Activated CD4-positive, alpha-beta memory T cell treated with anti-CD3 and anti-CD28 coated beads for 36 hours (primary cell): ENCODE data around the gene FCRL5. TPM values are rescaled to one million over a fixed set of nuclear protein-coding genes. Genes with fewer than 3 reads are reported as not detected.

ENCODE experiments used
- CTCF ChIA-PET: fragments of 350-600 bp; sonication (Branson Sonifier 250); formaldehyde crosslinking; loops from one replicate; lab custom pipeline; 2021; ENCODE audit warnings: antibody characterized with exemption, inconsistent platforms; lab: Charles Lee
- POLR2A ChIA-PET: fragments of 350-600 bp; sonication (Branson Sonifier 250); formaldehyde crosslinking; loops from one replicate; lab custom pipeline; 2021; ENCODE audit warnings: antibody characterized with exemption; lab: Charles Lee
- DNase-seq: peaks from one replicate; pipeline ENCODE4 v3.0.0-alpha.2; 2020
- H3K27ac Mint-ChIP-seq: one replicate; pipeline ENCODE4 v1.8.0; 2021; ENCODE audit warnings: mixed read lengths
- H3K27me3 Mint-ChIP-seq: one replicate; pipeline ENCODE4 v1.8.0; 2021; ENCODE audit warnings: mixed read lengths
- H3K36me3 Mint-ChIP-seq: one replicate; pipeline ENCODE4 v1.8.0; 2021; ENCODE audit warnings: mixed read lengths
- H3K4me1 Mint-ChIP-seq: one replicate; pipeline ENCODE4 v1.8.0; 2021; ENCODE audit warnings: low read depth, mixed read lengths
- H3K4me3 Mint-ChIP-seq: one replicate; pipeline ENCODE4 v1.8.0; 2021; ENCODE audit warnings: mild to moderate bottlenecking, mixed read lengths
- H3K9me3 Mint-ChIP-seq: one replicate; pipeline ENCODE4 v1.8.0; 2021; ENCODE audit warnings: mixed read lengths
- intact Hi-C: fragments of 100-400 bp; cut with micrococcal nuclease; formaldehyde crosslinking; loops from one replicate; pipeline ENCODE4 v1.15.1; 2023
- total RNA-seq, 2 experiments: library from RNA; stranded (reverse); gene quantifications; one replicate each; pipeline ENCODE4 v1.2.3, GENCODE V29; 2021

The FCRL5 gene
- total RNA-seq: not detected

GRCh38 chr1:157551694-157552693 lies at the start of gene FCRL5:
Gene FCRL5 (minus strand): TSS chr1:157552515. CDS start chr1:157552362, 153 bp downstream.
- H3K4me1 Mint-ChIP-seq: peaks cover 5% of the 10 kb centered on the region
- H3K9me3 Mint-ChIP-seq: no peaks in the 10 kb centered on the region
- H3K4me3 Mint-ChIP-seq: no peak within 1 kb of the TSS
- H3K27me3 Mint-ChIP-seq: peaks cover 11% of the 10 kb centered on the region
- DNase-seq: no peak
- H3K27ac Mint-ChIP-seq: no peak within 1 kb of the TSS
- no peaks in the 10 kb centered on the region for H3K36me3 Mint-ChIP-seq
- ChIA-PET POLR2A (interaction anchor here (0.7 kb wide), 1 partner anchor 77 kb away, joined by 3 read pairs; no protein-coding TSS in a partner anchor), CTCF (no interaction called here)
- intact Hi-C loops: no loop called here

DNA sequence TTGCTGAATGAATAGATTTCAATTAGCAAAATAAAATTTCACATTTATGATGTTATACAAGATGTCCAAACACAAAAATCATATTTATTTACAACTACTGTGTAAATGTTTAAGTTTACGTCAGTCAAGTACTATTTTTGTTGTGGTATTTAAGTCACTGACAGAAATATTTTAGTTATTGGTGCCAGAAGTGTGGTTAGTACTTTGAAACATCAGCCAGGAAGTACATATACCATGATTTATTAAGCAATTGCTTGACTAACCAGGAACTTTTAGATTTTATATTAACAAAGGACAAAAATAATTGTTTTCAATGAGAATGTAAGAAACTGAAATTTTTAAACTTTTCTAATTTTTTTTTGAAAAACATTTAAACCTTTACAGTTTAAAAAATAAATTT lies 47.9 kb upstream of the FCRL5 start:
- H3K4me1 Mint-ChIP-seq: no peaks in the 10 kb centered on the region
- H3K9me3 Mint-ChIP-seq: no peaks in the 10 kb centered on the region
- H3K27ac Mint-ChIP-seq: no peak overlapping the region
- CTCF ChIA-PET: interaction anchor here (0.8 kb wide), 1 partner anchor 20 kb away, joined by 3 read pairs; no protein-coding TSS in a partner anchor
- H3K4me3 Mint-ChIP-seq: no peak overlapping the region
- intact Hi-C loops: no loop called here
- peaks cover 19% of the 10 kb centered on the region for H3K27me3 Mint-ChIP-seq
- POLR2A ChIA-PET: no interaction called here
- no peak for DNase-seq
- no peaks in the 10 kb centered on the region for H3K36me3 Mint-ChIP-seq

- ChIA-PET CTCF (no interaction called here), POLR2A (no interaction called here)
- Mint-ChIP-seq H3K4me3 (no peak within 1 kb of the TSS), H3K4me1 (no peaks in the 10 kb centered on the region), H3K36me3 (no peaks in the 10 kb centered on the region), H3K9me3 (no peaks in the 10 kb centered on the region), H3K27me3 (peaks cover 21% of the 10 kb centered on the region), H3K27ac (no peak within 1 kb of the TSS)
- no peak for DNase-seq
- intact Hi-C loops: no loop called here
These were observed 45.8 kb upstream of the FCRL5 start, which contains the start of gene FCRL4 for GRCh38 chr1:157597959-157598667. Gene FCRL4 (minus strand): TSS chr1:157598085. CDS start chr1:157597944, 141 bp downstream.

DNA sequence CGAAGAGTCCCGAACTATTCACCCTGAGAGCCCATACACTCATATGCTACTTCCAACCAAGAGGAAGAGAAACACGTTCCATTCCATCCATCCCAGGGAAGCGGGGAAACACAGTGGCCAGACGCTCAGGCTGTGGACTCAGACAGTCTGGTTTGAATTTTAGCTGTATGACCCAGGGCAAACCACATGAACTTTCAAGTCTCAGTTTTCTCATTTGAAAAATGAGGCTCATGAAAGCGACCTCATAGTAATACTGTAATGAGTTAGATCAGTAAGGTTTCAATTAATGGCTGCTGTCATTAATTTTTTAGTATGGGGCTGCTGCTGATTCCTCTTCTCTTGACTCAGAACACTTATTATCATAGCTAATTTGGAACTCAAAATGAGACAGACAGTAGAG lies 44.1 kb upstream of the FCRL5 start:
- POLR2A ChIA-PET: no interaction called here
- Mint-ChIP-seq H3K4me3 (no peak overlapping the region), H3K27ac (no peak overlapping the region), H3K36me3 (no peaks in the 10 kb centered on the region), H3K4me1 (no peaks in the 10 kb centered on the region), H3K9me3 (no peaks in the 10 kb centered on the region), H3K27me3 (peaks cover 20% of the 10 kb centered on the region)
- intact Hi-C loops: no loop called here
- no peak for DNase-seq
- CTCF ChIA-PET: interaction anchor here (1.5 kb wide), 1 partner anchor 16 kb away, joined by 6 read pairs; no protein-coding TSS in a partner anchor

- no peak overlapping the region for H3K27ac Mint-ChIP-seq
- no peaks in the 10 kb centered on the region for H3K9me3 Mint-ChIP-seq
- intact Hi-C loops: no loop called here
- H3K27me3 Mint-ChIP-seq: peaks cover 16% of the 10 kb centered on the region
- H3K36me3 Mint-ChIP-seq: no peaks in the 10 kb centered on the region
- POLR2A ChIA-PET: no interaction called here
- H3K4me3 Mint-ChIP-seq: no peak overlapping the region
- DNase-seq: no peak
- CTCF ChIA-PET: interaction anchor here (0.9 kb wide), 1 partner anchor 32 kb away, joined by 3 read pairs; no protein-coding TSS in a partner anchor
- H3K4me1 Mint-ChIP-seq: no peaks in the 10 kb centered on the region
These were observed 43.0 kb upstream of the FCRL5 start for GRCh38 chr1:157595356-157595755.

DNA sequence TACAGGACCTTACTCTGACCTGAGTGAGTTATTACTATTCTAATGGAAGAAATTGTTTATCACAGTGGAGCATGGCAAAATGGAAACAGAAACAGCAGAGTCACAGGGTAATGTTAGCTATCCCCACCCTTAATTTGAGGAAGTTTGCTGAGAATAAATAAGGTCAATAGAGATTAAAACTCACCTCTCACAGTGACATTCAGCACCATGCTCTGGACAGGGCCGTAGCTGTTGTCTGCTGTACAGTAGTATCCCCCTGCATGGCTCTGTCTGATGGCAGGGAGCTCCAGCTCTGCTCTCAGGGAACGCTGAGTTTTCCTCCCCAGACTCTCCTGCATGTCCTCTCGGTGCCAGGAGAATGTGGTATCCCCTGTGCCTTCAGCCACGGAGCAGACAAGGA lies 33.7 kb upstream of the FCRL5 start:
- no peak overlapping the region for H3K4me3 Mint-ChIP-seq
- intact Hi-C loops: loop anchor here (10.0 kb wide), 1 partner anchor 189 kb away; the partner anchor contains the start of gene FCRL2
- CTCF ChIA-PET: interaction anchor here (1.0 kb wide), 1 partner anchor 539 kb away, joined by 3 read pairs; no protein-coding TSS in a partner anchor
- H3K4me1 Mint-ChIP-seq: no peaks in the 10 kb centered on the region
- no peak for DNase-seq
- peaks cover 11% of the 10 kb centered on the region for H3K27me3 Mint-ChIP-seq
- H3K9me3 Mint-ChIP-seq: peaks cover 6% of the 10 kb centered on the region
- no peak overlapping the region for H3K27ac Mint-ChIP-seq
- H3K36me3 Mint-ChIP-seq: no peaks in the 10 kb centered on the region
- POLR2A ChIA-PET: no interaction called here

DNA sequence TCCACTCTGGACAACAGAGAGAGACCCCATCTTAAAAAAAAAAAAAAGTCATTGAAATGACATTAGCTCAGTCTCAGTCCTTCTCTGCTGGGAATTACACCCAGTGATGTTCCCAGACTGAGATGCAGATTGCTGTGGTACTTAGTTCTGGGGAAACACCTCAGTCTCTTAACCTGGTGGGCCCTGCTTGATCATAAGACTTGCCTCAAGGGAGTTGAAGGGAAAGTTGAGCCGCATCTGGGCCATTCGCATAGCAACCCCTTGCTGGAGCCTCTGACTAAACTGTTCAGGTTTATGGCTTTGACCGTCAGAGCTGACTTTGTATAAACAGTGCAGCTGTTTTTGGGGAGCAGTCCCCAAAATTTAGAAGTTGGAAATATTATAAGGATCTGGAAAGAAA lies 32.2 kb upstream of the FCRL5 start:
- Mint-ChIP-seq H3K4me3 (no peak overlapping the region), H3K27ac (no peak overlapping the region), H3K4me1 (no peaks in the 10 kb centered on the region), H3K9me3 (peaks cover 6% of the 10 kb centered on the region), H3K36me3 (no peaks in the 10 kb centered on the region), H3K27me3 (peaks cover 11% of the 10 kb centered on the region)
- intact Hi-C loops: loop anchor here (5.0 to 10.0 kb wide), 2 partner anchors 43 to 190 kb away; partner anchors contain the start of gene FCRL2
- ChIA-PET POLR2A (no interaction called here), CTCF (interaction anchor here (0.7 to 1.0 kb wide), 3 partner anchors 107 to 540 kb away, joined by 3 read pairs; no protein-coding TSS in a partner anchor)
- no peak for DNase-seq

GRCh38 chr1:157580828-157581210 lies 28.5 kb upstream of the FCRL5 start:
- Mint-ChIP-seq H3K9me3 (peaks cover 6% of the 10 kb centered on the region), H3K4me3 (no peak overlapping the region), H3K27me3 (peaks cover 8% of the 10 kb centered on the region), H3K4me1 (no peaks in the 10 kb centered on the region), H3K27ac (no peak overlapping the region), H3K36me3 (no peaks in the 10 kb centered on the region)
- CTCF ChIA-PET: interaction anchor here (0.7 to 3.7 kb wide), 23 partner anchors 8 to 1633 kb away, joined by 3 to 40 read pairs (median 4); no protein-coding TSS in a partner anchor
- DNase-seq: no peak
- POLR2A ChIA-PET: no interaction called here
- intact Hi-C loops: loop anchor here (1.0 to 10.0 kb wide), 4 partner anchors 46 to 544 kb away; partner anchors contain the start of gene FCRL2

GRCh38 chr1:157580179-157580827 lies 28.0 kb upstream of the FCRL5 start:
- no peak overlapping the region for H3K4me3 Mint-ChIP-seq
- intact Hi-C loops: loop anchor here (1.0 to 10.0 kb wide), 4 partner anchors 47 to 545 kb away; partner anchors contain the start of gene FCRL2
- H3K27ac Mint-ChIP-seq: no peak overlapping the region
- CTCF ChIA-PET: interaction anchor here (0.6 to 3.7 kb wide), 27 partner anchors 9 to 1634 kb away, joined by 3 to 40 read pairs (median 4); no protein-coding TSS in a partner anchor
- POLR2A ChIA-PET: no interaction called here
- no peaks in the 10 kb centered on the region for H3K36me3 Mint-ChIP-seq
- no peak for DNase-seq
- peaks cover 6% of the 10 kb centered on the region for H3K9me3 Mint-ChIP-seq
- peaks cover 5% of the 10 kb centered on the region for H3K27me3 Mint-ChIP-seq
- H3K4me1 Mint-ChIP-seq: no peaks in the 10 kb centered on the region

GRCh38 chr1:157577420-157577819 lies 25.1 kb upstream of the FCRL5 start:
- intact Hi-C loops: no loop called here
- peaks cover 10% of the 10 kb centered on the region for H3K27me3 Mint-ChIP-seq
- no peaks in the 10 kb centered on the region for H3K4me1 Mint-ChIP-seq
- H3K4me3 Mint-ChIP-seq: no peak overlapping the region
- no peak overlapping the region for H3K27ac Mint-ChIP-seq
- ChIA-PET POLR2A (interaction anchor here (0.9 kb wide), 1 partner anchor 10 kb away, joined by 3 read pairs; no protein-coding TSS in a partner anchor), CTCF (interaction anchor here (0.9 to 1.3 kb wide), 3 partner anchors 9 to 547 kb away, joined by 3 to 6 read pairs (median 5); no protein-coding TSS in a partner anchor)
- no peaks in the 10 kb centered on the region for H3K9me3 Mint-ChIP-seq
- DNase-seq: no peak
- H3K36me3 Mint-ChIP-seq: no peaks in the 10 kb centered on the region

DNA sequence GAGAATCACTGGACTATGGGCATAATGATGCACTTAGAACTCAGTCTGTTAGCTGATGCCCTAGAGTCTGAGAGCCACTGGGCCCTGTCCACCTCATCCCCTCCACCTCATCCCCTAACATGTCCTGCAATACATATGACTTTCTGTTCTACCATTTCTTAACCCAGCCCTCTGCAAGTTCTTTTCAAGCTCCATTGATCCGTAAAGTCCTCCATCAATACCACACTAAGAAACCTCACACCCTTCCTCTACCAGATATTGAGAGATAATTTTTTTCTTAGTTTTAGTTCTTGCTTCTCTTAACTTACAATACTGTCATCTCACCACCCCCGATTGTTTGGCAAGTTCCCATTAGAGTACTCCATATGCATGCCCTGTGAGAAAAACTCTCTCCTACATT lies 23.4 kb upstream of the FCRL5 start:
- no peak overlapping the region for H3K27ac Mint-ChIP-seq
- H3K36me3 Mint-ChIP-seq: no peaks in the 10 kb centered on the region
- ChIA-PET CTCF (interaction anchor here (1.5 kb wide), 1 partner anchor 549 kb away, joined by 3 read pairs; no protein-coding TSS in a partner anchor), POLR2A (no interaction called here)
- no peaks in the 10 kb centered on the region for H3K4me1 Mint-ChIP-seq
- DNase-seq: no peak
- no peak overlapping the region for H3K4me3 Mint-ChIP-seq
- intact Hi-C loops: no loop called here
- H3K9me3 Mint-ChIP-seq: no peaks in the 10 kb centered on the region
- H3K27me3 Mint-ChIP-seq: peaks cover 10% of the 10 kb centered on the region
